ENCODE data around the gene TNFSF4.

- TF ChIP-seq CTCF (conservative IDR thresholded peaks at IDR 0.05; ENCODE audit: low read depth, low read length) (no peak), EZH2phosphoT487 (IDR thresholded peaks at IDR 0.05; ENCODE audit: borderline replicate concordance, low read length) (no peak), EZH2 (IDR thresholded peaks at IDR 0.05; ENCODE audit: low read length, unreplicated experiment) (no peak)
Measured at GRCh38 chr1:173243300-173243699, 36.2 kb upstream of the TNFSF4 start.
